Trophoblast cell (in vitro differentiated cells and primary cell): ENCODE measurements around the gene GIMAP8.

Experiments
- DNase-seq, 2 donors: peaks; one replicate each; pipeline ENCODE4 v3.0.0-alpha.2; 2016
- H2AFZ ChIP-seq: 2 replicates; pipeline ENCODE4 v1.6.1; 2013; ENCODE audit warnings: low read length, moderate library complexity, mild to moderate bottlenecking; ENCODE audit not compliant: insufficient read depth, poor library complexity
- H2AK5ac ChIP-seq: 2 replicates; pipeline ENCODE4 v1.6.1; 2013; ENCODE audit warnings: mild to moderate bottlenecking, low read length
- H2BK120ac ChIP-seq: 2 replicates; pipeline ENCODE4 v1.6.1; 2013; ENCODE audit warnings: low read length, mild to moderate bottlenecking, moderate library complexity; ENCODE audit not compliant: insufficient read depth, poor library complexity
- H2BK12ac ChIP-seq: 2 replicates; pipeline ENCODE4 v1.6.1; 2013; ENCODE audit warnings: mild to moderate bottlenecking, low read length, moderate library complexity
- H2BK5ac ChIP-seq: 2 replicates; pipeline ENCODE4 v1.6.1; 2013; ENCODE audit warnings: low read length, low read depth, moderate library complexity, mild to moderate bottlenecking; ENCODE audit not compliant: poor library complexity
- H3K14ac ChIP-seq: 2 replicates; pipeline ENCODE4 v1.6.1; 2013; ENCODE audit warnings: mild to moderate bottlenecking, low read length
- H3K18ac ChIP-seq: 2 replicates; pipeline ENCODE4 v1.6.1; 2013; ENCODE audit warnings: mild to moderate bottlenecking, low read length
- H3K23ac ChIP-seq: 2 replicates; pipeline ENCODE4 v1.6.1; 2013; ENCODE audit warnings: low read length
- H3K27ac ChIP-seq: 2 replicates; pipeline ENCODE4 v1.5.1; 2013; ENCODE audit warnings: low read depth, mild to moderate bottlenecking, inconsistent platforms, low read length, moderate library complexity
- H3K27me3 ChIP-seq: 2 replicates; pipeline ENCODE4 v1.6.1; 2013; ENCODE audit warnings: inconsistent platforms, mild to moderate bottlenecking, low read length, moderate library complexity; ENCODE audit not compliant: insufficient read depth
- H3K36me3 ChIP-seq, 2 experiments: 1 replicate in 1 of 2; 2 replicates in 1 of 2; pipeline ENCODE4 v1.6.1; 2013; ENCODE audit warnings: low read length in 2 of 2, mild to moderate bottlenecking in 2 of 2, moderate library complexity in 1 of 2; ENCODE audit not compliant: insufficient read depth in 2 of 2, control insufficient read depth in 1 of 2
- H3K4ac ChIP-seq: 2 replicates; pipeline ENCODE4 v1.6.1; 2013; ENCODE audit warnings: low read depth, mild to moderate bottlenecking, low read length, moderate library complexity
- H3K4me1 ChIP-seq, 2 experiments: 1 replicate in 1 of 2; 2 replicates in 1 of 2; pipeline ENCODE4 v1.6.1; 2013; ENCODE audit warnings: low read length in 2 of 2, mild to moderate bottlenecking in 2 of 2, moderate library complexity in 1 of 2; ENCODE audit not compliant: insufficient read depth in 2 of 2, control insufficient read depth in 1 of 2
- H3K4me2 ChIP-seq: 2 replicates; pipeline ENCODE4 v1.6.1; 2013; ENCODE audit warnings: inconsistent platforms, mild to moderate bottlenecking, low read length, moderate library complexity
- H3K4me3 ChIP-seq: 2 replicates; pipeline ENCODE4 v1.5.1; 2013; ENCODE audit warnings: mild to moderate bottlenecking, low read depth, low read length, inconsistent platforms
- H3K79me1 ChIP-seq: one replicate; pipeline ENCODE4 v1.6.1; 2013; ENCODE audit warnings: low read length
- H3K79me2 ChIP-seq: 2 replicates; pipeline ENCODE4 v1.6.1; 2013; ENCODE audit warnings: low read length, mild to moderate bottlenecking; ENCODE audit not compliant: control insufficient read depth, insufficient read depth, poor library complexity
- H3K9ac ChIP-seq: 2 replicates; pipeline ENCODE4 v1.6.1; 2013; ENCODE audit warnings: mild to moderate bottlenecking, low read length
- H3K9me3 ChIP-seq: 2 replicates; pipeline ENCODE4 v1.6.1; 2013; ENCODE audit warnings: low read depth, mild to moderate bottlenecking, control low read depth, inconsistent platforms, low read length; ENCODE audit not compliant: insufficient read depth
- H4K12ac ChIP-seq: 2 replicates; pipeline ENCODE4 v1.6.1; 2013; ENCODE audit warnings: low read depth, mild to moderate bottlenecking, low read length, moderate library complexity
- H4K8ac ChIP-seq: 2 replicates; pipeline ENCODE4 v1.6.1; 2013; ENCODE audit warnings: low read depth, mild to moderate bottlenecking, low read length, moderate library complexity
- H4K91ac ChIP-seq: one replicate; pipeline ENCODE4 v1.6.1; 2013; ENCODE audit warnings: low read depth, mild to moderate bottlenecking, low read length, moderate library complexity
- WGBS: extraction: QIAGEN DNeasy Blood & Tissue Kit; methylation state at CpG from one replicate; pipeline ENCODE4 v1.1.7; 2013; ENCODE audit warnings: missing lambda C conversion rate; ENCODE audit not compliant: insufficient read length, insufficient coverage; ENCODE audit errors: extremely low coverage; 5-methylcytosine and 5-hydroxymethylcytosine counted together

GIMAP8 gene

DNA sequence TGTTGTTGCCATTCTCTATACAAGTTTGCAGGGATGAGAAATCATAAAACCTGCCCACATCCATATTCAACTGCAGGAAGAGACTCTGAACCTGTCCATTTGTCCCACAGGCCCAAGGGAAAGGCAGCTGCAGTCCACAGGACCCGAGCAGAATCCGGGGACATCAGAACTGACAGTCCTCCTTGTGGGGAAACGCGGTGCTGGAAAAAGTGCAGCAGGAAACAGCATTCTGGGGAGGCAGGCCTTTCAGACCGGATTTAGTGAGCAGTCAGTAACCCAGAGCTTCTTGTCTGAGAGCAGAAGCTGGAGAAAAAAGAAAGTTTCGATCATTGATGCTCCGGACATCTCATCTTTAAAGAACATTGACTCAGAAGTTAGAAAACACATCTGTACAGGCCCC is 23.5 kb downstream of the GIMAP8 start:
- no peaks in the 10 kb centered on the region for H3K27me3 ChIP-seq
- no peaks in the 10 kb centered on the region for H3K79me2 ChIP-seq
- H3K4me3 ChIP-seq, result no peak overlapping the region
- no peak overlapping the region for H3K27ac ChIP-seq
- H3K79me1 ChIP-seq, result no peaks in the 10 kb centered on the region
- no peak overlapping the region for H2BK120ac ChIP-seq
- no peak overlapping the region for H2AFZ ChIP-seq
- H2BK12ac ChIP-seq, result no peak overlapping the region
- H3K9me3 ChIP-seq, result peaks cover 2% of the 10 kb centered on the region
- no peak overlapping the region for H4K12ac ChIP-seq
- H3K4ac ChIP-seq, result no peak overlapping the region
- WGBS, result no CpG with 5 or more reads among the region's 7 CpGs
- no peak for DNase-seq
- no peak overlapping the region for H3K18ac ChIP-seq
- no peak overlapping the region for H4K91ac ChIP-seq
- no peaks in the 10 kb centered on the region for H3K4me1 ChIP-seq
- no peak overlapping the region for H2AK5ac ChIP-seq
- no peak overlapping the region for H3K4me2 ChIP-seq
- no peak overlapping the region for H3K14ac ChIP-seq
- no peak overlapping the region for H3K23ac ChIP-seq
- H2BK5ac ChIP-seq, result no peak overlapping the region
- no peak overlapping the region for H4K8ac ChIP-seq
- no peaks in the 10 kb centered on the region for H3K36me3 ChIP-seq
- H3K9ac ChIP-seq, result peak overlapping the region; percentile 26

GRCh38 chr7:150476285-150476684 is 25.9 kb downstream of the GIMAP8 start:
- Histone ChIP-seq H3K4me1 (no peaks in the 10 kb centered on the region), H3K4ac (no peak overlapping the region), H4K12ac (no peak overlapping the region), H3K23ac (no peak overlapping the region), H3K27me3 (no peaks in the 10 kb centered on the region), H3K4me2 (no peak overlapping the region), H3K79me2 (no peaks in the 10 kb centered on the region), H3K9ac (no peak overlapping the region), H3K4me3 (no peak overlapping the region), H3K18ac (no peak overlapping the region), H2BK5ac (no peak overlapping the region), H3K9me3 (peaks cover 2% of the 10 kb centered on the region), H4K91ac (no peak overlapping the region), H2BK120ac (no peak overlapping the region), H3K14ac (no peak overlapping the region), H3K27ac (no peak overlapping the region), H2BK12ac (no peak overlapping the region), H2AK5ac (no peak overlapping the region), H4K8ac (no peak overlapping the region), H2AFZ (no peak overlapping the region), H3K79me1 (no peaks in the 10 kb centered on the region), H3K36me3 (no peaks in the 10 kb centered on the region)
- DNase-seq, result no peak
- no CpG with 5 or more reads among the region's 3 CpGs for WGBS

GRCh38 chr7:150476819-150477631 is 26.6 kb downstream of the GIMAP8 start:
- Histone ChIP-seq H3K9me3 (peaks cover 2% of the 10 kb centered on the region), H3K4me1 (no peaks in the 10 kb centered on the region), H3K4ac (no peak overlapping the region), H2AFZ (no peak overlapping the region), H3K9ac (no peak overlapping the region), H3K36me3 (no peaks in the 10 kb centered on the region), H4K91ac (no peak overlapping the region), H2BK5ac (no peak overlapping the region), H3K27me3 (no peaks in the 10 kb centered on the region), H2AK5ac (no peak overlapping the region), H3K18ac (no peak overlapping the region), H4K8ac (no peak overlapping the region), H3K79me1 (no peaks in the 10 kb centered on the region), H3K14ac (no peak overlapping the region), H3K4me3 (no peak overlapping the region), H4K12ac (no peak overlapping the region), H3K27ac (no peak overlapping the region), H2BK120ac (no peak overlapping the region), H3K23ac (no peak overlapping the region), H3K4me2 (no peak overlapping the region), H2BK12ac (no peak overlapping the region), H3K79me2 (no peaks in the 10 kb centered on the region)
- WGBS, result no CpG with 5 or more reads among the region's 25 CpGs
- DNase-seq, result peak in 1 of 2 donors; percentile 4

GRCh38 chr7:150479023-150479716 is 28.7 kb downstream of the GIMAP8 start:
- Histone ChIP-seq H3K4me1 (no peaks in the 10 kb centered on the region), H3K9me3 (peaks cover 2% of the 10 kb centered on the region), H3K4ac (no peak overlapping the region), H3K79me1 (no peaks in the 10 kb centered on the region), H3K27me3 (no peaks in the 10 kb centered on the region), H2BK120ac (no peak overlapping the region), H3K18ac (no peak overlapping the region), H2BK5ac (no peak overlapping the region), H3K79me2 (no peaks in the 10 kb centered on the region), H3K9ac (no peak overlapping the region), H2AFZ (no peak overlapping the region), H2BK12ac (no peak overlapping the region), H3K14ac (no peak overlapping the region), H4K91ac (no peak overlapping the region), H4K8ac (no peak overlapping the region), H3K4me3 (no peak overlapping the region), H3K4me2 (no peak overlapping the region), H2AK5ac (no peak overlapping the region), H4K12ac (no peak overlapping the region), H3K23ac (no peak overlapping the region), H3K36me3 (no peaks in the 10 kb centered on the region), H3K27ac (no peak overlapping the region)
- no CpG with 5 or more reads among the region's 3 CpGs for WGBS
- DNase-seq, result peak in 1 of 2 donors; percentile 3
